DMS53 (cell line): Measurements from ENCODE around the gene RBMS1.
"Not testable (repeated sequence)": the region's sequence is repeated elsewhere in the genome, so short reads cannot be mapped to it uniquely, and the experiment has no call there.

Experiments
- DNase-seq: peaks from one replicate; lab custom pipeline; 2025; lab: John Stamatoyannopoulos, UW

RBMS1 gene

GRCh38 chr2:160433466-160434140 is 60.0 kb downstream of the RBMS1 start:
- DNase-seq, result peak; percentile 36

GRCh38 chr2:160432633-160433032 is 61.0 kb downstream of the RBMS1 start:
- DNase-seq, result no peak

- no peak for DNase-seq
Observed at GRCh38 chr2:160431441-160431840, 62.2 kb downstream of the RBMS1 start.

- DNase-seq, result no peak
Observed at GRCh38 chr2:160430001-160430344, 63.6 kb downstream of the RBMS1 start.

GRCh38 chr2:160429248-160430000 is 64.2 kb downstream of the RBMS1 start:
- DNase-seq, result peak; percentile 85

- DNase-seq, result no peak
Observed at GRCh38 chr2:160428405-160428763, 65.2 kb downstream of the RBMS1 start.

- DNase-seq, result no peak
Observed at GRCh38 chr2:160427629-160428404, 65.8 kb downstream of the RBMS1 start.

- no peak for DNase-seq
Observed at GRCh38 chr2:160426604-160427003, 67.0 kb downstream of the RBMS1 start.

GRCh38 chr2:160425434-160426151 is 68.0 kb downstream of the RBMS1 start:
- no peak for DNase-seq

- no peak for DNase-seq
Observed at GRCh38 chr2:160423126-160423525, 70.5 kb downstream of the RBMS1 start.

- not testable (repeated sequence) for DNase-seq
Observed at GRCh38 chr2:160421646-160422501, 71.7 kb downstream of the RBMS1 start.

- no peak for DNase-seq
Observed at GRCh38 chr2:160420711-160421110, 72.9 kb downstream of the RBMS1 start.

- no peak for DNase-seq
Observed at GRCh38 chr2:160419776-160420505, 73.7 kb downstream of the RBMS1 start.

- no peak for DNase-seq
Observed at GRCh38 chr2:160418853-160419252, 74.8 kb downstream of the RBMS1 start.

- DNase-seq, result no peak
Observed at GRCh38 chr2:160418398-160418765, 75.2 kb downstream of the RBMS1 start.

- DNase-seq, result no peak
Observed at GRCh38 chr2:160417745-160418397, 75.7 kb downstream of the RBMS1 start.

- no peak for DNase-seq
Observed at GRCh38 chr2:160415991-160416390, 77.6 kb downstream of the RBMS1 start.

GRCh38 chr2:160411955-160412354 is 81.7 kb downstream of the RBMS1 start:
- DNase-seq, result no peak

GRCh38 chr2:160411167-160411566 is 82.4 kb downstream of the RBMS1 start:
- peak; percentile 20 for DNase-seq

GRCh38 chr2:160409480-160409879 is 84.1 kb downstream of the RBMS1 start:
- no peak for DNase-seq
